H9 (cell line): Measurements from ENCODE around the gene RASA4B. TPM values are rescaled to one million over a fixed set of nuclear protein-coding genes. Genes with fewer than 3 reads are reported as not detected.
"Not testable (repeated sequence)": the region's sequence is repeated elsewhere in the genome, so short reads cannot be mapped to it uniquely, and the experiment has no call there.

Experiments used
- DNase-seq: peaks from one replicate; pipeline ENCODE4 v3.0.0-alpha.2; 2017
- H2AFZ ChIP-seq: one replicate; pipeline ENCODE4 v1.6.1; 2013; ENCODE audit warnings: mild to moderate bottlenecking, low read length, control low read depth, moderate library complexity
- H2AK5ac ChIP-seq: 2 replicates; pipeline ENCODE4 v1.6.1; 2013; ENCODE audit warnings: low read length, control low read depth, mixed read lengths; ENCODE audit not compliant: insufficient read length
- H2BK120ac ChIP-seq: one replicate; pipeline ENCODE4 v1.6.1; 2013; ENCODE audit warnings: low read depth, mild to moderate bottlenecking, low read length, control low read depth, inconsistent platforms; ENCODE audit not compliant: poor library complexity, severe bottlenecking
- H2BK12ac ChIP-seq: 2 replicates; pipeline ENCODE4 v1.6.1; 2013; ENCODE audit warnings: low read length, control low read depth, mixed read lengths, low read depth; ENCODE audit not compliant: insufficient read length
- H2BK15ac ChIP-seq: 2 replicates; pipeline ENCODE4 v1.6.1; 2013; ENCODE audit warnings: low read depth, low read length, control low read depth
- H2BK20ac ChIP-seq: one replicate; pipeline ENCODE4 v1.6.1; 2013; ENCODE audit warnings: low read depth, mild to moderate bottlenecking, low read length, control low read depth, inconsistent platforms; ENCODE audit not compliant: poor library complexity, severe bottlenecking
- H2BK5ac ChIP-seq: 2 replicates; pipeline ENCODE4 v1.6.1; 2013; ENCODE audit warnings: low read length, control low read depth, mixed read lengths; ENCODE audit not compliant: insufficient read length
- H3K14ac ChIP-seq: 2 replicates; pipeline ENCODE4 v1.6.1; 2013; ENCODE audit warnings: low read length, control low read depth; ENCODE audit not compliant: insufficient read depth
- H3K18ac ChIP-seq: 2 replicates; pipeline ENCODE4 v1.6.1; 2013; ENCODE audit warnings: low read depth, mild to moderate bottlenecking, mixed read lengths, low read length, control low read depth; ENCODE audit not compliant: insufficient read length
- H3K23ac ChIP-seq: 2 replicates; pipeline ENCODE4 v1.6.1; 2013; ENCODE audit warnings: low read length, control low read depth, mixed read lengths, low read depth; ENCODE audit not compliant: insufficient read length
- H3K23me2 ChIP-seq: 2 replicates; pipeline ENCODE4 v1.6.1; 2013; ENCODE audit warnings: low read depth, mild to moderate bottlenecking, mixed read lengths, low read length, control low read depth; ENCODE audit not compliant: insufficient read length, poor library complexity, severe bottlenecking
- H3K27ac ChIP-seq: 2 replicates; pipeline ENCODE4 v1.5.1; 2013; ENCODE audit warnings: low read length, control low read depth, mixed read lengths, low read depth; ENCODE audit not compliant: insufficient read length
- H3K27me3 ChIP-seq: 2 replicates; pipeline ENCODE4 v1.6.1; 2013; ENCODE audit warnings: low read length, control low read depth, inconsistent platforms; ENCODE audit not compliant: insufficient read depth
- H3K4ac ChIP-seq: 2 replicates; pipeline ENCODE4 v1.6.1; 2013; ENCODE audit warnings: low read depth, mild to moderate bottlenecking, control low read depth, inconsistent platforms, low read length, moderate library complexity
- H3K4me1 ChIP-seq: 2 replicates; pipeline ENCODE4 v1.6.1; 2013; ENCODE audit warnings: low read length, control low read depth, inconsistent platforms; ENCODE audit not compliant: insufficient read depth
- H3K4me2 ChIP-seq: 2 replicates; pipeline ENCODE4 v1.6.1; 2013; ENCODE audit warnings: low read length, control low read depth, mixed read lengths; ENCODE audit not compliant: insufficient read length, insufficient read depth
- H3K56ac ChIP-seq: 2 replicates; pipeline ENCODE4 v1.6.1; 2013; ENCODE audit warnings: low read depth, mild to moderate bottlenecking, mixed read lengths, low read length, control low read depth; ENCODE audit not compliant: insufficient read length
- H3K79me1 ChIP-seq: 2 replicates; pipeline ENCODE4 v1.6.1; 2013; ENCODE audit warnings: low read depth, mild to moderate bottlenecking, moderate library complexity, low read length, control low read depth, inconsistent platforms; ENCODE audit not compliant: insufficient read depth, poor library complexity, severe bottlenecking
- H3K79me2 ChIP-seq: 2 replicates; pipeline ENCODE4 v1.6.1; 2013; ENCODE audit warnings: low read length, control low read depth, inconsistent platforms; ENCODE audit not compliant: insufficient read depth
- H3K9ac ChIP-seq: 2 replicates; pipeline ENCODE4 v1.6.1; 2013; ENCODE audit warnings: low read length, control low read depth, mixed read lengths; ENCODE audit not compliant: insufficient read length; ENCODE audit errors: extremely low read depth
- H3K9me3 ChIP-seq: one replicate; pipeline ENCODE4 v1.6.1; 2013; ENCODE audit warnings: low read depth, low read length, inconsistent platforms; ENCODE audit not compliant: control insufficient read depth
- H3T11ph ChIP-seq: one replicate; pipeline ENCODE4 v1.6.1; 2013; ENCODE audit warnings: mild to moderate bottlenecking, low read length, control low read depth, inconsistent platforms
- H4K20me1 ChIP-seq: one replicate; pipeline ENCODE4 v1.6.1; 2013; ENCODE audit not compliant: control insufficient read depth, insufficient read length, insufficient read depth
- H4K5ac ChIP-seq: 2 replicates; pipeline ENCODE4 v1.6.1; 2013; ENCODE audit warnings: low read depth, mild to moderate bottlenecking, mixed read lengths, low read length, control low read depth; ENCODE audit not compliant: insufficient read length
- H4K8ac ChIP-seq: replicated peaks from 2 replicates; pipeline ENCODE4 v1.6.1; 2013; ENCODE audit warnings: low read length, control low read depth, mixed read lengths, low read depth; ENCODE audit not compliant: insufficient read length
- H4K91ac ChIP-seq: 2 replicates; pipeline ENCODE4 v1.6.1; 2013; ENCODE audit warnings: low read depth, mild to moderate bottlenecking, moderate library complexity, mixed read lengths, low read length, control low read depth; ENCODE audit not compliant: insufficient read length
- H3K27ac Mint-ChIP-seq, 3 experiments: 2 replicates in 2 of 3; 3 replicates in 1 of 3; pipeline ENCODE4 v1.8.0; 2020 to 2021; ENCODE audit warnings: mixed read lengths in 3 of 3, mild to moderate bottlenecking in 1 of 3, moderate library complexity in 1 of 3
- H3K27me3 Mint-ChIP-seq: 2 replicates; pipeline ENCODE4 v1.8.0; 2021; ENCODE audit warnings: low read depth, mild to moderate bottlenecking, moderate library complexity, mixed read lengths
- H3K36me3 Mint-ChIP-seq, 3 experiments: 2 replicates in 2 of 3; 3 replicates in 1 of 3; pipeline ENCODE4 v1.8.0; 2020 to 2021; ENCODE audit warnings: low read depth in 3 of 3, mixed read lengths in 3 of 3; ENCODE audit not compliant: insufficient read depth in 1 of 3
- H3K4me1 Mint-ChIP-seq, 2 experiments: 2 replicates each; pipeline ENCODE4 v1.8.0; 2020; ENCODE audit warnings: mixed read lengths in 2 of 2
- H3K4me3 Mint-ChIP-seq, 2 experiments: 2 replicates in 1 of 2; 3 replicates in 1 of 2; pipeline ENCODE4 v1.8.0; 2020 to 2021; ENCODE audit warnings: mild to moderate bottlenecking in 2 of 2, mixed read lengths in 2 of 2, moderate library complexity in 1 of 2
- H3K9me3 Mint-ChIP-seq, 2 experiments: 2 replicates in 1 of 2; 3 replicates in 1 of 2; pipeline ENCODE4 v1.8.0; 2020; ENCODE audit warnings: mild to moderate bottlenecking in 2 of 2, mixed read lengths in 2 of 2, moderate library complexity in 1 of 2
- WGBS: extraction: QIAGEN DNeasy Blood & Tissue Kit; methylation state at CpG from one replicate; pipeline ENCODE4 v1.1.7; 2013; ENCODE audit warnings: missing lambda C conversion rate, low lambda C conversion rate, mixed read lengths; ENCODE audit not compliant: insufficient read length; ENCODE audit errors: extremely low coverage; 5-methylcytosine and 5-hydroxymethylcytosine counted together
- total RNA-seq: library from RNA; stranded (reverse); gene quantifications from 2 replicates; pipeline ENCODE4 v1.2.1, GENCODE V29; 2021

Gene RASA4B
- total RNA-seq, 1 experiment from 2014 or later = 3.7 TPM

- H3K79me2 ChIP-seq, DNase-seq, H2BK20ac ChIP-seq, H4K8ac ChIP-seq, H2BK12ac ChIP-seq, H4K5ac ChIP-seq, H3K4me1 ChIP-seq, H3K14ac ChIP-seq, H4K20me1 ChIP-seq, H3K23ac ChIP-seq, H4K91ac ChIP-seq, H3K23me2 ChIP-seq, H2BK15ac ChIP-seq, H3K79me1 ChIP-seq, H2BK5ac ChIP-seq, H2BK120ac ChIP-seq, H3K18ac ChIP-seq, H3K27ac ChIP-seq, H3K4me1 Mint-ChIP-seq, H2AFZ ChIP-seq, H3K36me3 Mint-ChIP-seq, H3K4me3 Mint-ChIP-seq, H2AK5ac ChIP-seq, H3K9me3 Mint-ChIP-seq, H3K9me3 ChIP-seq, H3T11ph ChIP-seq, H3K27me3 Mint-ChIP-seq, H3K9ac ChIP-seq, H3K4ac ChIP-seq, H3K27ac Mint-ChIP-seq, H3K4me2 ChIP-seq, H3K56ac ChIP-seq, H3K27me3 ChIP-seq: not testable (repeated sequence)
- WGBS = no CpG with 5 or more reads among the region's 6 CpGs
These were observed 28.8 kb upstream of the RASA4B start for GRCh38 chr7:102546353-102546752.

GRCh38 chr7:102545288-102545687, 27.7 kb upstream of the RASA4B start:
- H2BK15ac ChIP-seq, H2AFZ ChIP-seq, H3K56ac ChIP-seq, DNase-seq, H4K8ac ChIP-seq, H3K4me2 ChIP-seq, H3K27ac Mint-ChIP-seq, H4K20me1 ChIP-seq, H4K5ac ChIP-seq, H3K18ac ChIP-seq, H4K91ac ChIP-seq, H2BK12ac ChIP-seq, H3K79me1 ChIP-seq, H3K36me3 Mint-ChIP-seq, H2AK5ac ChIP-seq, H3K4me1 Mint-ChIP-seq, H3K79me2 ChIP-seq, H3K9me3 Mint-ChIP-seq, H3K9ac ChIP-seq, H2BK120ac ChIP-seq, H3K4ac ChIP-seq, H3K14ac ChIP-seq, H3K23ac ChIP-seq, H2BK5ac ChIP-seq, H3T11ph ChIP-seq, H2BK20ac ChIP-seq, H3K27me3 Mint-ChIP-seq, H3K9me3 ChIP-seq, H3K27ac ChIP-seq, H3K4me3 Mint-ChIP-seq, H3K27me3 ChIP-seq, H3K23me2 ChIP-seq, H3K4me1 ChIP-seq: not testable (repeated sequence)
- WGBS = no CpG with 5 or more reads among the region's 12 CpGs
